GM19438 (cell line): Measurements from ENCODE around the gene TBCE.
"Not testable (repeated sequence)": the region's sequence is repeated elsewhere in the genome, so short reads cannot be mapped to it uniquely, and the experiment has no call there.

Experiments used
- ATAC-seq: cut with Tn5 transposase; IDR thresholded peaks from one replicate; pipeline ENCODE4 v1.9.1; 2021; ENCODE audit warnings: low read depth; ENCODE audit not compliant: unreplicated experiment

The TBCE gene

DNA sequence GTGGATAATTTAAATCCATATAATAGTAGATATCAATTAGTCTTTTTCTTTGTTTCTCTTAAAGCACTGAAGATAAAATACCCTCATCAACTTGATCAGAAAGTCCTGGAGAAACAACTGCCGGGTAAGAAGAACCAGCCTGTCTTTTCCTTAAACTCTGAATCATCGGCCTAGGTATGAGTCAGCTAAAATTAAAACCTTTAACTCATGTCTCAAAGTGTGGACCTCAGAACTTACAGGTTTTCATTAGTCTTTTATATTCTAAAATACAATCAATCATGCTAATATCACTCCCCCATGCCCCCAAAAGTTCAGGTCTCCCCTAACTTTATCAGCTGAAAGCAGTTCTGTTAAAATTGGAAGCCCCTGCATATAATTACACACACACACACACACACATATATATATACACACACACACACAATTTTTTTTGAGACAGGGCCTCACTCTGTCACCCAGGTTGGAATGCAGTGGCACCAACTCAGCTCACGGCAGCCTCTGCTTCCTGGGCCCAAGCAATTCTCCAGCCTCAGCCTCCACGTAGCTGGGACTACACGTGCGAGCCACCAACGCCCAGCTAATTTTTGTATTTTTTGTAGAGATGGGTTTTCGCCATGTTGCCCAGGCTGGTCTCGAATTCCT, 75.7 kb downstream of the TBCE start:
- no peak for ATAC-seq

GRCh38 chr1:235448616-235449015, 81.4 kb downstream of the TBCE start:
- no peak for ATAC-seq

DNA sequence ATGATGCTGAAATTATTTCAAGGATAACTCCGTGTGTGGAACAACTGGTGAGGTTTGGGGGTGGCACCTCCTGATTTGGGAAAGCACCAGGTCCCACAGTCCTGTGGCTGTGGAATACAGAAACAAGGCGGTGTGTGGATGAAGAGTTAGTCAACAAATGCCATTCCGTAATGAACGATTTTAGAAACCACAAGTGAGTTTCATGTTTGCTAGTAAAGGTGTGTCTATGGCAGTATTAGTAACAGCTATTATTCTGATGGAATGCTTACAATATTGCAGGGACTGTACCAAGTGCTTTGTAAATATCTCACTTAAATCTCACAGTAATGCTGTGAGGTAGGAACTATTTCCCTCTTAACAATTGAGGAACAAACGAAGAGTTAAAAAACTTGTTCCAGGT, 83.2 kb downstream of the TBCE start:
- ATAC-seq: no peak

- no peak for ATAC-seq
Observed at GRCh38 chr1:235450886-235451483, 83.8 kb downstream of the TBCE start.

DNA sequence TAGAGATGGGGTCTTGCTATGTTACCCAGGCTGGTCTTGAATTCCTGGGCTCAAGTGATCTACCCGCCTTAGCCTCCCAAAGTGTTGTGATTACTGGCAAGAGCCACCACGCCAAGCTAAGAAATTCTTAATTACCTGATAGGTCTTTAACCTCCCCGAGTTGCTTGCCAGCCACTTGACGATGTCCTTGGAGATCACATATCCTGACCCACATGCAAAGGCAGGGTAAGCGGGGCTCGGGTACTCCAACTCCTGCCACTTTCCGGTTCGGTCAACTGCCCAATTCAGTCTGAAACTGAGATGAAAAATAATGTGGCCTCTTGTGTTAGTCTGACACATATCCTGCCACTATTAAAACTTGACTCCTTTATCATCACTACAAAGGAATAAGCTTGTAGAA, 86.8 kb downstream of the TBCE start:
- ATAC-seq: no peak

GRCh38 chr1:235455097-235455496, 87.9 kb downstream of the TBCE start:
- ATAC-seq: no peak

- no peak for ATAC-seq
Observed at GRCh38 chr1:235455823-235456222, 88.6 kb downstream of the TBCE start.

- not testable (repeated sequence) for ATAC-seq
Observed at GRCh38 chr1:235457856-235458255, 90.6 kb downstream of the TBCE start.

DNA sequence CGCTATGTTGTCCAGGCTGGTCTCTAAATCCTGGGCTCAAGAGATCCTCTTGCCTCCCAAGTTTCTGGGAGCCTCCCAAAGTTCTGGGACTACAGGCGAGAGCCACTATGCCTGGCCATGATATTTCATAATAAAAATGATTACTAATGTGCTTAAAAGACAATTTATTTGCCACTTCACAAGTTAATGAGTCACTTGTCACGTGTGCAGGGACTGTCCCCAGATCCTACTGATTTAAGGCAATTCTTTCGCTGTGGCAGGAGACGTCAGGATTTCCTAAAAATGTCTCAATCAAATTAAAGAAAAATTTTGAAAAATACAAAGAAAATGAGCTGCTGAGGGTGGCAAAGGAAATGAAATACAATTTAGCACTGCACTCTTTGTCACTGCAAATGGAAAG, 93.5 kb downstream of the TBCE start:
- no peak for ATAC-seq

DNA sequence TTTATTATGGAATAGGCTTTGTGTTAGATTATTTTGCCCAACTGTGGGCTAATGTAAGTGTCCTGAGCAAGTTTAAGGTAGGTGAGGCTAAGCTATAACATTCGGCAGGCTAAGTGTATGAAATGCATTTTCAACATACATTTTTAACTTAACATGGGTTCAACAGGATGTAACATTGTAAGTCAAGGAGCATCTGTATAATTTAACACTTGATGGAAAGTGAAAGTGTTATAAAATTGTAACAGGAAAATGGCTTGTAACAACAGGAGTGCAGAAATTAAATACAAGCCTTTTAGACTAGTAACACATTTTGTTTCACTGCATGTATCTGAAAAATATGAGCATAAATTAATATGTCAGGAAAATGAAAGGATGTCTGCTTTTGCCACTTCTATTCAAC, 94.7 kb downstream of the TBCE start:
- ATAC-seq: no peak

GRCh38 chr1:235462832-235463231, 95.6 kb downstream of the TBCE start:
- not testable (repeated sequence) for ATAC-seq

DNA sequence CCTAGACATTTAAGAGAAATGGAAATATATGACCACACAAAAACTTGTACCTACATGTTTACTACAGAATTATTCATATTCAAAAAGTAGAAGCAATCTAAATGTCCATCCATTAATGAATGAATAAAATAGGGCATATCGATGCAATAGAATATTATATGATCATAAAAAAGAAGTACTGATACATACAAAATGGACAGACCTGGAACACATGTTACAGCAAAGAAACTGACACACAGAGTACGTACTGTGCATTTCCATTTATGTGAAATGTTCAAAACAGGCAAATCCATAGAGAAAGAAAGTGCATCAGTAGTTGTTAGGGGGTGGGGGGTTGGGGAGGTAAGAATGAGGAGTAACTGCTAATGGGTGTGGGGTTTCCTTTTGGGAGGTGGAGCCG, 97.8 kb downstream of the TBCE start:
- no peak for ATAC-seq

- no peak for ATAC-seq
Observed at GRCh38 chr1:235468004-235468403, 100.8 kb downstream of the TBCE start.

DNA sequence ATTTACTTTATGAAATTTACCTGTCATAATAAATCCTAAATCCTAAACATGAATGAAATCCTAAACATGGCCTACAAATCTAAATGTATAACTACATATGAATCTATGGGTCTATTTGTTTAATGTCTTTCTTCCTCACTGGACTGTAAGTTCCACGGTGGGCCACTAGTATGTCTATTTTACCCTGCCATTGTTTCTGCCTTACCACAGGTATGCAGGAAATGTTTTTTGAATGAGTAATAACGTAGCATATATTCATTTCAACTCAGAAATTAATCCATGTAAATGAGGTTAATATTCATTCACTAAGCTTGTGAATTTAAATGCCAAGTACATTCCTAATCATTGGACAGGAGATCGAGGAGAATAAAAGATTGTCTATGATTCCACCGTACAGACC, 101.7 kb downstream of the TBCE start:
- no peak for ATAC-seq

GRCh38 chr1:235469897-235470296, 102.7 kb downstream of the TBCE start:
- ATAC-seq: not testable (repeated sequence)

- ATAC-seq: no peak
Observed at GRCh38 chr1:235470741-235471439, 103.7 kb downstream of the TBCE start.

DNA sequence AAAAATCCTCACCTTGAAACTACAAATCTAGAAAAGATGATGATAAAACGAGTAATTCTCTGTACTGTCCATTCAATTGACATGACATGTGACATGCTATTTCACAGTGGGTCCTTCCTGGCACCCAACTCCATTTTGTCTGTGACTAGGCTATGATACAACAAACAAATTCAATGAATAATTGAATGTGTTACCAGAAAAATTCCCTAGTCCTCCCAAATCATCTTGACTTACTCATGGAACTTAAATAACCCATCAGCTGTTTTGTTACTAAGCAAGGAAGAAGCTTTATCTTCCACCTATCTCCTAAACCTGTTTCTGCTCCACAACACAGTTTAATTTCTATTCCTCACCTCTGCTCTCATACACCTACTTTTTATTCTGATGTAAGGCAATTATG, 106.6 kb downstream of the TBCE start:
- no peak for ATAC-seq

DNA sequence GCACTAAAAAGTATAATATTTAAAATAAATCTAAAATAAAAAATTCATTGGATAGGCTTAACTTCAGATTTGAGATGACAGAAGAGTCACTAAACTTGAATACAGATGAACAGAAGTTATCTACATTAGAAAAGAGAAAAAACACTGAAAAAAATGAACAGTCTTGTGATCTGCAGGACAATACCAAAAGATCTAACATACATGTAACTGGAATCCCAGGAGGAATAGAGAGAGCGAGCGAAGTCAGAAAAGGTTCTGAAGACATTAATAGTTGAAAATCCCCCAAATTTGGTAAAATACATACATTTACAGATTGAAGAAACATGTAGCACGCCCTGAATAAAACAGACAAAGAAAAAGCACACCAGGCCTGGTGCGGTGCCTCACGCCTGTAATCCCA, 115.9 kb downstream of the TBCE start:
- ATAC-seq: no peak

- no peak for ATAC-seq
Observed at GRCh38 chr1:235485558-235485957, 118.3 kb downstream of the TBCE start.

GRCh38 chr1:235486321-235486720, 119.1 kb downstream of the TBCE start:
- ATAC-seq: no peak

GRCh38 chr1:235491644-235492043, 124.4 kb downstream of the TBCE start:
- no peak for ATAC-seq

GRCh38 chr1:235494531-235494930, 127.3 kb downstream of the TBCE start:
- ATAC-seq: no peak
